Measurements from ENCODE around the gene RNU6-1.

RNU6-1 gene

GRCh38 chr15:67801142-67801541, 38.7 kb downstream of the RNU6-1 start:
- no peak for DNase-seq (ENCODE audit: low spot score)

DNA sequence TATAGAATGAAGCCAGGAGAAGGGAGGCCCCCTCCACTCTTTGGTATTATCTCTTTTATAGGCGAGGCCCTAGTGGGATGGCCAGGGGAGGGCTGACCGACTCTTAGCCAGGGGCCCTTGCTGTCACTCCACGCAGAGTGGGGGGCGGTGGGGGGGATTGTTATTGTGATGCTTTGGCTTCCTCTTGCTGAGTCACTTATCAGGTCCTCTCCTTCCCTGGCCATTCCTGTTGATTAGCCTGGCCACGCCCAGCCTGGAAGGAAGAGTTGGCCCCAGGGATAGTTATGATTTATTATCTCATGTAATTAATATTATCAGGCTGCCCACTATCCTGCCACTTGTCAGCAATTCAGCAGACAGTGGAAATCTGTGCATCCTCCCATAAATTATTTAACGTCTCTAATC, 40.0 kb downstream of the RNU6-1 start:
- DNase-seq (ENCODE audit: low spot score), result no peak

DNA sequence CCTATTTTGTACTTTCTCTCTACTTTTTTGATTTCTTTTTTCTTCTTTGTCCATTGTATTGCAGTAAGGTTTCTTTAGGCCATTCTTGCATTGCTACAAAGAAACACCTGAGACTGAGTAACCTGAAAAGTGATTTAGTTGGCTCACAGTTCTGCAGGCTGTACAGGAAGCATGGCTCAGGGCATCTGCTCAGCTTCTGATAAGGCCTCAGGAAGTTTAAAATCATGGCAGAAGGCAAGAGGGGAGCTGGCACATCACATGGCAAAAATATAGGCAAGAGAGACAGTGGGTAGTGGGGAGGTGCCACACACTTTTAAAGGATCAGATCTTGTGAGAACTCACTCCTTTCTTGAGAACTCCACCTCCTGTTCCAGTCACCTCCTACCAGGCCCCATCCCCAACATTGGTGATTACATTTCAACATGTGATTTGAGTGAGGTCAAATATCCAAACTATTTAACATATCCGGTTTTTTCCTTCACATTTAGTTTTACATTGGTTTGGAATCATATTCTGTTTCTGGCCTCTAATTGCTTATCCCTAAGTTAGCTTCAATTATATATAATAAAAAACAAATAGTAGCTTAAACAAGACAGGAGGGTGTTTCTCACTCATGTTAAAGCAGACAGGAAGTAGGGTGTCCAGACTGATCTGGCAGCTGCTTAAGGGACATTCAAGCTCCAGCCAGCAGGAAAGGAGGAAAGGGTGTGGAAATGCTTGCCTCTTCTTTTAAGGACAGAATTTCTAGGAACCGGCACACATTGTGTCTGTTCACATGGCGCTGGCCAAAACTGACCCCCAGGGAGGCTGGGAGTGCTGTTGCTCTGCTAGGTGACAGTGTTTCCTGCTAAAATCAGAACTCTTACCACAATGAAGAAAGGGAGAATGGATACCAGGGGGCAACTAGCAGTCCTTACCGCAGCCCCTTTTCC, 43.4 kb downstream of the RNU6-1 start:
- no peak for DNase-seq (ENCODE audit: low spot score)

DNA sequence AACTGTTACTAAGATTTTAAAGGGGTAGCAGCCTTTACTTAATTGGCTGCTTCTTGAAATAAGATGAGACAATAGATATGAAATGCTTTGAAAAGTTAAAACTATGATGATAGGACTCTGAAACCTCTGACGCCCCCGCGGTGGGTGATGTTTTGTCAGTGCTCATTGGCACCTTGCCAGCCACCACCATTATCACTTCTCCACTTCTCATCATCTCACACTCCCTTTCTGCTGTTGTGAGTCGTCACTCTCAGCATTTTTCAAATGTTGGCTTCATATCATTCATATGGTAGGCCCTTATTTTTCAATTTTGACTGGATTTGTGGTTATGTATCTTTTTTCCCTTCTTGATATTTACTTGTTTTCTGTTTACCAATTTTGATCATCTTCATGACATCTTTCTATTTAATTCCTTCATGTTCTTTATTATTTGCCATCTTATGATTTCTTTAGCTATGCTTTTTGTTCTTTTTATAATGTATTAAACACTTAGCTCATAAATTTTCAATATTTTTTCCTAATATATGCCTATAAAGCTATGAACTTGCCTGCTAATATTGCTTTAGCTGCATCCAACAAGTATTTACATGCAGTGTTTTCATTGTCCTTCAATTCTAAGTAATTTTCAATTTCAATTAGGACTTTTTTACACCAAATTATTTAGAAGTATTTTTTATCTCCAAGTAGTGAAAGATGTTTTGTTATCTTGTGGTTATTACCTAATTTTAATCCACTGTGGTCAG, 44.8 kb downstream of the RNU6-1 start:
- no peak for DNase-seq (ENCODE audit: low spot score)

GRCh38 chr15:67792250-67792942, 47.4 kb downstream of the RNU6-1 start:
- no peak for DNase-seq (ENCODE audit: low spot score)

GRCh38 chr15:67790610-67791319, 49.1 kb downstream of the RNU6-1 start:
- DNase-seq (ENCODE audit: low spot score), result no peak
